Measurements from ENCODE around the gene TXNRD1.

GRCh38 chr12:104348283-104348993 lies 132.9 kb downstream of the TXNRD1 start:
- TF ChIP-seq CTCF (IDR thresholded peaks at IDR 0.05) (no peak), EP300 (IDR thresholded peaks at IDR 0.05) (no peak)

All from ovary (tissue), 3 donors.